Smooth muscle cell (in vitro differentiated cells): ENCODE data around the gene NLRP6. TPM values are rescaled to one million over a fixed set of nuclear protein-coding genes. Genes with fewer than 3 reads are reported as not detected.
A peak's percentile ranks its signal among the peaks of the same experiment; 100 is the strongest.

Source experiments
- DNase-seq: peaks from one replicate; lab custom pipeline; 2025; ENCODE audit not compliant: unreplicated experiment; lab: John Stamatoyannopoulos, UW
- H2AFZ ChIP-seq: fragments of 200-600 bp; sonication (generic); 2 replicates; pipeline ENCODE4 v1.6.0; 2016; ENCODE audit warnings: antibody characterized with exemption, low read depth, mild to moderate bottlenecking
- H3F3A ChIP-seq: fragments of 200-600 bp; sonication (generic); 2 replicates; pipeline ENCODE4 v1.6.0; 2017; ENCODE audit warnings: antibody characterized with exemption, low read depth
- H3K27ac ChIP-seq: fragments of 200-600 bp; sonication (generic); 2 replicates; pipeline ENCODE4 v1.5.1; 2016; ENCODE audit warnings: low read depth, mild to moderate bottlenecking
- H3K27me3 ChIP-seq: fragments of 200-600 bp; sonication (generic); 2 replicates; pipeline ENCODE4 v1.6.1; 2016; ENCODE audit warnings: low read depth, mild to moderate bottlenecking
- H3K36me3 ChIP-seq: fragments of 200-600 bp; sonication (generic); 2 replicates; pipeline ENCODE4 v1.5.1; 2016; ENCODE audit warnings: low read depth
- H3K4me1 ChIP-seq: fragments of 200-600 bp; sonication (generic); 2 replicates; pipeline ENCODE4 v1.5.1; 2016; ENCODE audit warnings: low read depth
- H3K4me2 ChIP-seq: fragments of 200-600 bp; sonication (generic); 2 replicates; pipeline ENCODE4 v1.6.0; 2016; ENCODE audit warnings: mild to moderate bottlenecking
- H3K4me3 ChIP-seq: fragments of 200-600 bp; sonication (generic); 2 replicates; pipeline ENCODE4 v1.5.1; 2016; ENCODE audit warnings: mild to moderate bottlenecking
- H3K79me2 ChIP-seq: fragments of 200-600 bp; sonication (generic); 2 replicates; pipeline ENCODE4 v1.6.0; 2016; ENCODE audit warnings: low read depth, mild to moderate bottlenecking
- H3K9ac ChIP-seq: fragments of 200-600 bp; sonication (generic); 2 replicates; pipeline ENCODE4 v1.6.0; 2016; ENCODE audit warnings: low read depth
- H3K9me3 ChIP-seq: fragments of 200-600 bp; sonication (generic); replicated peaks from 2 replicates; pipeline ENCODE4 v1.5.1; 2016; ENCODE audit warnings: low read depth
- H4K20me1 ChIP-seq: fragments of 200-600 bp; sonication (generic); 2 replicates; pipeline ENCODE4 v1.6.0; 2016; ENCODE audit warnings: low read depth
- CTCF ChIP-seq: fragments of 200-600 bp; sonication (generic); IDR thresholded peaks from 2 replicates; pipeline ENCODE4 v1.5.1; 2017; ENCODE audit warnings: borderline replicate concordance, mild to moderate bottlenecking, antibody characterized with exemption; ENCODE audit not compliant: insufficient read depth, poor library complexity, severe bottlenecking
- WGBS: methylation state at CpG from one replicate; pipeline ENCODE4 v1.1.7; 2016; ENCODE audit warnings: low lambda C conversion rate; 5-methylcytosine and 5-hydroxymethylcytosine counted together
- polyA plus RNA-seq: library from polyadenylated mRNA; unstranded; fragments of >200 nt; fragmentation: Nextera tagmentation; extraction: Ambion mirVana; gene quantifications from 2 replicates; pipeline ENCODE4 v1.2.1, GENCODE V29; 2016
- total RNA-seq: library from RNA; depleted of rRNA; stranded (reverse); fragments of >200 nt; gene quantifications from 2 replicates; pipeline ENCODE4 v1.2.3, GENCODE V29; 2014

NLRP6 gene
- total and polyA plus RNA-seq, 2 experiments from 2014 or later, result not detected

DNA sequence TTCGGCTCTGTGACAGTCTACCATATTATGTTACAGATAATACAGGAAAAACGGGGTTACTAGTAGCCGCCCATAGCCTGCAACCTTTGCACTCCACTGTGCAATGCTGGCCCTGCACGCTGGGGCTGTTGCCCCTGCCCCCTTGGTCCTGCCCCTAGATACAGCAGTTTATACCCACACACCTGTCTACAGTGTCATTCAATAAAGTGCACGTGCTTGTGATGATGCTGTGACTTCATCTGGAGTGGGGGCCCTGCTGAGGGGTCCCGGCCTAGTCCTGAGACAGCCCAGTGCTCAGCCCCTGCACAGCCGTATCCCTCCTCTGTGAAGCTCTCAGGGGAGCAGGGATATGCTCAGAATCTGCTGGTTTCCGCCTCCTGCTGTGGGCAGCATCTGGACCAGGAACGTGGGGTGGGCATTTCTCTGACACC lies 36.9 kb downstream of the NLRP6 start:
- Histone ChIP-seq H3K9me3 (no peaks in the 10 kb centered on the region), H3K36me3 (no peaks in the 10 kb centered on the region), H3K79me2 (peaks cover 43% of the 10 kb centered on the region), H3K4me1 (peaks cover 43% of the 10 kb centered on the region), H3K4me2 (peak overlapping the region; percentile 96), H3F3A (no peaks in the 10 kb centered on the region), H3K27ac (no peak overlapping the region), H3K27me3 (peaks cover 8% of the 10 kb centered on the region), H2AFZ (no peak overlapping the region), H3K9ac (no peak overlapping the region), H4K20me1 (peaks cover 29% of the 10 kb centered on the region), H3K4me3 (peak overlapping the region; percentile 66)
- no peak for TF ChIP-seq CTCF
- WGBS, result 38% methylated on average over 9 of the region's 9 CpGs
- no peak for DNase-seq

GRCh38 chr11:315516-315994 lies 37.3 kb downstream of the NLRP6 start:
- Histone ChIP-seq H3K4me2 (peak overlapping the region; percentile 96), H2AFZ (no peak overlapping the region), H3K4me3 (peak overlapping the region; percentile 66), H3K27me3 (peaks cover 8% of the 10 kb centered on the region), H3K9me3 (no peaks in the 10 kb centered on the region), H3K9ac (peak overlapping the region; percentile 16), H4K20me1 (peaks cover 29% of the 10 kb centered on the region), H3K79me2 (peaks cover 47% of the 10 kb centered on the region), H3K27ac (no peak overlapping the region), H3K36me3 (no peaks in the 10 kb centered on the region), H3K4me1 (peaks cover 43% of the 10 kb centered on the region), H3F3A (no peaks in the 10 kb centered on the region)
- TF ChIP-seq CTCF, result no peak
- DNase-seq, result no peak
- 15% methylated on average over 17 of the region's 32 CpGs for WGBS

DNA sequence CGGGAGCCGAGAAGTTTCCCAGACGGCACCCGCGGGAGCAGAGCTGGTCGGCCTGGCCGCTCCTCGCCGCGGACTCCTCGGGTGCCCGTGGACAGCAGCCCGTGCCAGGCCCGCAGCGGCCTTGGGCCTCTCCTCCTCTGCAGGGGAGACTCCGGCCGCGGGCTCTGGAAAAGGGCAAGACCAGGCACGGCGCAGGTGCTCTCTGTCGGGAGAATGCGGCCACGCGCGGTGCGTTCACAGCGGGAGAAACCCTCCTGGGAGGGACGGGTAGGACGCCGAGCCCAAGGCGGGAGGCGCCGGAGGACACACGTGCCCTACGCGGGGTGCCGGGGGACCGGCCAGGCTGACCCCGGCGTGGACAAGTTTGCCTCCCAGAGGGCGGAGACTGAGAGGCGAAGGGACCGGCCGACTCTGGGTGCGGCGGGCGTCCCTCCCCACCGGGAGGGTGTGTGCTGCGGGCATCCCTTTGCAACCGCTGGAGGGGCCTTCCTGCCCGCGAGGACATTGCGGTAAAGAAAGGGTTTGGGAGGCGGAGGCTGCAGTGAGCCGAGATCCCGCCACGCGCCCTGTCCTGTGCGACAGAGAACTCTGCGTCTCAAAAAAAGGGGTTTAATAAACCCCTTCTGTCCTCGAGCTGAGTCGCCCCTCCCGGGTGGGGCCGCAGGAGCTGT lies 38.0 kb downstream of the NLRP6 start:
- Histone ChIP-seq H3K27ac (peak overlapping the region; percentile 11), H3F3A (no peaks in the 10 kb centered on the region), H3K4me2 (peak overlapping the region; percentile 96), H3K36me3 (no peaks in the 10 kb centered on the region), H3K9ac (peak overlapping the region; percentile 16), H3K79me2 (peaks cover 48% of the 10 kb centered on the region), H3K4me3 (peak overlapping the region; percentile 66), H4K20me1 (peaks cover 29% of the 10 kb centered on the region), H3K4me1 (peaks cover 43% of the 10 kb centered on the region), H3K9me3 (no peaks in the 10 kb centered on the region), H3K27me3 (peaks cover 8% of the 10 kb centered on the region), H2AFZ (no peak overlapping the region)
- no peak for TF ChIP-seq CTCF
- no peak for DNase-seq
- 6% methylated on average over 59 of the region's 64 CpGs for WGBS

GRCh38 chr11:316891-317301 lies 38.7 kb downstream of the NLRP6 start:
- WGBS, result 39% methylated on average over 5 of the region's 7 CpGs
- H3K79me2 ChIP-seq, result peaks cover 48% of the 10 kb centered on the region
- H3K9ac ChIP-seq, result no peak overlapping the region

More at GRCh38 chr11:316891-317301, 38.7 kb downstream of the NLRP6 start:
- Histone ChIP-seq H3K4me1 (peaks cover 40% of the 10 kb centered on the region), H3K4me2 (peak overlapping the region; percentile 96), H3K27me3 (peaks cover 8% of the 10 kb centered on the region), H3K9me3 (no peaks in the 10 kb centered on the region), H3K27ac (no peak overlapping the region), H2AFZ (no peak overlapping the region), H3K4me3 (peak overlapping the region; percentile 66), H4K20me1 (peaks cover 29% of the 10 kb centered on the region), H3K36me3 (no peaks in the 10 kb centered on the region), H3F3A (no peaks in the 10 kb centered on the region)
- DNase-seq, result no peak
- no peak for TF ChIP-seq CTCF
